Measurements from ENCODE around the gene RMND5A. TPM values are rescaled to one million over a fixed set of nuclear protein-coding genes. Genes with fewer than 3 reads are reported as not detected.

Gene RMND5A
- total and polyA plus RNA-seq, 2 experiments from 2014 or later = 23.0 to 80.8 TPM

- Histone ChIP-seq H3K4me3 (no peak overlapping the region), H4K20me1 (ENCODE audit: insufficient read depth, poor library complexity, severe bottlenecking) (no peaks in the 10 kb centered on the region), H3K27me3 (no peaks in the 10 kb centered on the region), H3K4me2 (no peak overlapping the region), H3K79me2 (no peaks in the 10 kb centered on the region), H3K9me2 (replicated peaks; ENCODE audit: insufficient read depth) (no peaks in the 10 kb centered on the region), H3K4me1 (ENCODE audit: insufficient read depth) (no peaks in the 10 kb centered on the region), H2AFZ (no peak overlapping the region), H3K36me3 (replicated peaks; ENCODE audit: insufficient read depth, low read depth) (no peaks in the 10 kb centered on the region), H3K9me3 (ENCODE audit: low read depth) (no peaks in the 10 kb centered on the region), H3K27ac (no peak overlapping the region)
- 51% methylated on average over 4 of the region's 4 CpGs for WGBS (ENCODE audit: low lambda C conversion rate, missing lambda C conversion rate)
- TF ChIP-seq EZH2phosphoT487 (IDR thresholded peaks at IDR 0.05; ENCODE audit: low read depth, severe bottlenecking, unreplicated experiment) = no peak
- TF ChIP-seq EZH2 (IDR thresholded peaks at IDR 0.05; ENCODE audit: borderline replicate concordance) = no peak
- no peak for DNase-seq (ENCODE audit: low spot score)
Observed at GRCh38 chr2:86775338-86775737, 55.2 kb downstream of the RMND5A start.

- no peak for TF ChIP-seq CTCF (IDR thresholded peaks at IDR 0.05; ENCODE audit: poor library complexity)
- TF ChIP-seq EZH2phosphoT487 (IDR thresholded peaks at IDR 0.05; ENCODE audit: low read depth, severe bottlenecking, unreplicated experiment) = no peak
- TF ChIP-seq EZH2 (IDR thresholded peaks at IDR 0.05; ENCODE audit: borderline replicate concordance) = no peak
- Histone ChIP-seq H3K27me3 (no peaks in the 10 kb centered on the region), H3K4me2 (no peak overlapping the region), H3K36me3 (replicated peaks; ENCODE audit: insufficient read depth, low read depth) (no peaks in the 10 kb centered on the region), H3K27ac (no peak overlapping the region), H3K4me3 (no peak overlapping the region), H3K4me1 (ENCODE audit: insufficient read depth) (no peaks in the 10 kb centered on the region), H3K9me2 (replicated peaks; ENCODE audit: insufficient read depth) (no peaks in the 10 kb centered on the region), H3K9me3 (ENCODE audit: low read depth) (no peaks in the 10 kb centered on the region), H2AFZ (no peak overlapping the region), H4K20me1 (ENCODE audit: insufficient read depth, poor library complexity, severe bottlenecking) (no peaks in the 10 kb centered on the region), H3K79me2 (no peaks in the 10 kb centered on the region)
- no peak for DNase-seq (ENCODE audit: low spot score)
- 89% methylated on average over 7 of the region's 7 CpGs for WGBS (ENCODE audit: low lambda C conversion rate, missing lambda C conversion rate)
Observed at GRCh38 chr2:86776532-86776931, 56.4 kb downstream of the RMND5A start.

GRCh38 chr2:86778957-86779356 lies 58.9 kb downstream of the RMND5A start:
- Histone ChIP-seq H3K27ac (no peak overlapping the region), H3K36me3 (replicated peaks; ENCODE audit: insufficient read depth, low read depth) (no peaks in the 10 kb centered on the region), H3K4me1 (ENCODE audit: insufficient read depth) (no peaks in the 10 kb centered on the region), H2AFZ (no peak overlapping the region), H3K4me2 (no peak overlapping the region), H3K9me2 (replicated peaks; ENCODE audit: insufficient read depth) (no peaks in the 10 kb centered on the region), H3K9me3 (ENCODE audit: low read depth) (no peaks in the 10 kb centered on the region), H3K4me3 (no peak overlapping the region), H3K27me3 (no peaks in the 10 kb centered on the region), H3K79me2 (no peaks in the 10 kb centered on the region), H4K20me1 (ENCODE audit: insufficient read depth, poor library complexity, severe bottlenecking) (no peaks in the 10 kb centered on the region)
- DNase-seq (ENCODE audit: low spot score) = no peak
- WGBS (ENCODE audit: low lambda C conversion rate, missing lambda C conversion rate) = 70% methylated on average over 2 of the region's 2 CpGs
- no peak for TF ChIP-seq EZH2 (IDR thresholded peaks at IDR 0.05; ENCODE audit: borderline replicate concordance)
- no peak for TF ChIP-seq EZH2phosphoT487 (IDR thresholded peaks at IDR 0.05; ENCODE audit: low read depth, severe bottlenecking, unreplicated experiment)
- TF ChIP-seq CTCF (IDR thresholded peaks at IDR 0.05; ENCODE audit: poor library complexity) = no peak

GRCh38 chr2:86779971-86780370 lies 59.9 kb downstream of the RMND5A start:
- no peak overlapping the region for H3K27ac ChIP-seq

More at GRCh38 chr2:86779971-86780370, 59.9 kb downstream of the RMND5A start:
- TF ChIP-seq CTCF (IDR thresholded peaks at IDR 0.05; ENCODE audit: poor library complexity) (no peak), EZH2 (IDR thresholded peaks at IDR 0.05; ENCODE audit: borderline replicate concordance) (no peak), EZH2phosphoT487 (IDR thresholded peaks at IDR 0.05; ENCODE audit: low read depth, severe bottlenecking, unreplicated experiment) (no peak)
- Histone ChIP-seq H3K4me2 (no peak overlapping the region), H2AFZ (no peak overlapping the region), H3K79me2 (no peaks in the 10 kb centered on the region), H3K36me3 (replicated peaks; ENCODE audit: insufficient read depth, low read depth) (no peaks in the 10 kb centered on the region), H3K9me2 (replicated peaks; ENCODE audit: insufficient read depth) (no peaks in the 10 kb centered on the region), H3K9me3 (ENCODE audit: low read depth) (no peaks in the 10 kb centered on the region), H4K20me1 (ENCODE audit: insufficient read depth, poor library complexity, severe bottlenecking) (no peaks in the 10 kb centered on the region), H3K4me1 (ENCODE audit: insufficient read depth) (no peaks in the 10 kb centered on the region), H3K27me3 (peaks cover 1% of the 10 kb centered on the region), H3K4me3 (no peak overlapping the region)
- WGBS (ENCODE audit: low lambda C conversion rate, missing lambda C conversion rate) = 91% methylated on average over 3 of the region's 3 CpGs
- no peak for DNase-seq (ENCODE audit: low spot score)
